Cerebellar cortex (tissue), 1 donor: ENCODE measurements around the gene RUNDC3A.
"Not testable (repeated sequence)": the region's sequence is repeated elsewhere in the genome, so short reads cannot be mapped to it uniquely, and the experiment has no call there.

ENCODE experiments used
- DNase-seq: peaks from one replicate; pipeline ENCODE4 v3.0.0-alpha.2; 2015; ENCODE audit warnings: low spot score

RUNDC3A gene

GRCh38 chr17:44343510-44344209 lies 35.3 kb downstream of the RUNDC3A start:
- DNase-seq, result peak; percentile 50

- DNase-seq, result peak; percentile 100
Observed at GRCh38 chr17:44344939-44345453, 36.6 kb downstream of the RUNDC3A start, which contains the start of gene GRN. Gene GRN (plus strand): TSS chr17:44345302. CDS start chr17:44349165, 3,863 bp downstream.

GRCh38 chr17:44345454-44346026 lies 37.1 kb downstream of the RUNDC3A start:
- DNase-seq, result peak; percentile 92

GRCh38 chr17:44346064-44346844 lies 37.9 kb downstream of the RUNDC3A start:
- DNase-seq, result no peak

- DNase-seq, result not testable (repeated sequence)
Observed at GRCh38 chr17:44347206-44348055, 39.0 kb downstream of the RUNDC3A start.

GRCh38 chr17:44348234-44348987 lies 40.0 kb downstream of the RUNDC3A start:
- no peak for DNase-seq

GRCh38 chr17:44348988-44349364 lies 40.6 kb downstream of the RUNDC3A start:
- no peak for DNase-seq

GRCh38 chr17:44349553-44350070 lies 41.2 kb downstream of the RUNDC3A start:
- no peak for DNase-seq

GRCh38 chr17:44350733-44351226 lies 42.4 kb downstream of the RUNDC3A start:
- DNase-seq, result peak; percentile 59

- DNase-seq, result no peak
Observed at GRCh38 chr17:44351464-44351863, 43.1 kb downstream of the RUNDC3A start.

- no peak for DNase-seq
Observed at GRCh38 chr17:44351961-44352827, 43.8 kb downstream of the RUNDC3A start.

GRCh38 chr17:44352828-44353671 lies 44.6 kb downstream of the RUNDC3A start:
- DNase-seq, result no peak

GRCh38 chr17:44353672-44354331 lies 45.4 kb downstream of the RUNDC3A start:
- no peak for DNase-seq

- DNase-seq, result no peak
Observed at GRCh38 chr17:44354582-44355561, 46.5 kb downstream of the RUNDC3A start.

- no peak for DNase-seq
Observed at GRCh38 chr17:44355642-44356099, 47.3 kb downstream of the RUNDC3A start.

GRCh38 chr17:44356241-44356640 lies 47.8 kb downstream of the RUNDC3A start:
- DNase-seq, result no peak

- DNase-seq, result no peak
Observed at GRCh38 chr17:44358066-44358465, 49.7 kb downstream of the RUNDC3A start.
